PFSK-1 (cell line): ENCODE measurements around the gene FAM151B.

Source experiments
- FOXP2 ChIP-seq: optimal IDR thresholded peaks from 2 replicates; pipeline ENCODE3; 2011; ENCODE audit warnings: borderline replicate concordance, control low read depth, inconsistent platforms; ENCODE audit not compliant: insufficient read depth; ENCODE audit errors: extremely low read length, extremely low read depth
- POLR2AphosphoS5 ChIP-seq: IDR thresholded peaks from 2 replicates; pipeline ENCODE4 v1.6.1; 2012; ENCODE audit warnings: low read depth, mild to moderate bottlenecking, control low read depth, low read length, moderate library complexity

GRCh38 chr5:80508844-80509243, 20.9 kb downstream of the FAM151B start:
- TF ChIP-seq POLR2AphosphoS5 (no peak), FOXP2 (no peak)
